ENCODE results near the gene KIAA1217.

DNA sequence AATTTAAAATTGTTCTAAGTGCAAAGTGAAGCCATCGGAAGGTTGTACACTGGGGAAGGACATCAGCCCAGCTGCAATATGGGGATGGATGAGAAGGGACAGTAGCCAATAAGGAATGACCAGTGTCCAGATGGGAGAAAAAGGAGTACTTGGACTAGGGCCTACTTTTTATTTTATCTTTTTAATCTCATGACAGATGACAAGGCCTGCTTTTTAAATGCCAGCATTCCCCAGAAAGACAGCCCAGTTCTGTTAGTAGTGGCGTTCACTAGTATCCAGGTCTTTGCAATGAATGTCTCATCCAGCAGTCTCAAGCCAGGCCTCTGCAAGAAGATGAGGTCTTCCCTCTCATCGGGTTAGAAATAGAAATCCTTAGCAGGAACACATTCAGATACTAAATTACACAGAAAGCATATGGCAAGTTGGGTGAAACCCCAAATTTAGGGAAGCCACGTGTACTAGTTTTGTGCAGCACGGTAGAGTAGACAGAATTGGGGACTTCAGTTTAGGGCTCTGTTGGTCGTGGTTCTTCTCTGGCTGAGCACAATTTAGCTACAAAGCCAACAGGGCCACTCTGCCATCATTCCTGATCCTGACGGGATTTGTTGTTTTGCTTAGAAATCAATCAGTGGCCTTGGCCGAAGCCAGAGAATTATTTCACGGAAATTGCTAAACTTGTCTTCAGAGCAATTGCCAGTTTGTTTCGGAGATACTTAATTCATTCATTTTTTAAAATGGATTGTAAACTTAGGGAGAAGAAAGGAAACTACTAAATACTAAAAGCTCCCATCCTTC, 286.9 kb downstream of the KIAA1217 start:
- TF ChIP-seq, protein P1, sequence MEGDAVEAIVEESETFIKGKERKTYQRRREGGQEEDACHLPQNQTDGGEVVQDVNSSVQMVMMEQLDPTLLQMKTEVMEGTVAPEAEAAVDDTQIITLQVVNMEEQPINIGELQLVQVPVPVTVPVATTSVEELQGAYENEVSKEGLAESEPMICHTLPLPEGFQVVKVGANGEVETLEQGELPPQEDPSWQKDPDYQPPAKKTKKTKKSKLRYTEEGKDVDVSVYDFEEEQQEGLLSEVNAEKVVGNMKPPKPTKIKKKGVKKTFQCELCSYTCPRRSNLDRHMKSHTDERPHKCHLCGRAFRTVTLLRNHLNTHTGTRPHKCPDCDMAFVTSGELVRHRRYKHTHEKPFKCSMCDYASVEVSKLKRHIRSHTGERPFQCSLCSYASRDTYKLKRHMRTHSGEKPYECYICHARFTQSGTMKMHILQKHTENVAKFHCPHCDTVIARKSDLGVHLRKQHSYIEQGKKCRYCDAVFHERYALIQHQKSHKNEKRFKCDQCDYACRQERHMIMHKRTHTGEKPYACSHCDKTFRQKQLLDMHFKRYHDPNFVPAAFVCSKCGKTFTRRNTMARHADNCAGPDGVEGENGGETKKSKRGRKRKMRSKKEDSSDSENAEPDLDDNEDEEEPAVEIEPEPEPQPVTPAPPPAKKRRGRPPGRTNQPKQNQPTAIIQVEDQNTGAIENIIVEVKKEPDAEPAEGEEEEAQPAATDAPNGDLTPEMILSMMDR (IDR thresholded peaks at IDR 0.05; ENCODE audit: low read depth, low read length, poor library complexity, severe bottlenecking), result no peak
- TF ChIP-seq EZH2phosphoT487 (IDR thresholded peaks at IDR 0.05; ENCODE audit: borderline replicate concordance, low read length), result no peak
